Daoy (cell line): ENCODE measurements around the gene TMEM106A. TPM values are rescaled to one million over a fixed set of nuclear protein-coding genes. Genes with fewer than 3 reads are reported as not detected.

Source experiments
- total RNA-seq: library from RNA; depleted of rRNA; stranded (reverse); fragments of >200 nt; shearing (Covaris generic); gene quantifications from 2 replicates; pipeline ENCODE4 v1.2.3, GENCODE V29; 2014; rRNA removed

TMEM106A gene
- total RNA-seq, 1 experiment from 2014 or later = 1.8 TPM

Other genes starting within 250 kb of the TMEM106A start
- gene AARSD1, start 247.4 kb upstream of the TMEM106A start, total RNA-seq = 21.1 and 25.7 TPM in 2 replicates
- 0.06 and 0.23 TPM in 2 replicates for gene PTGES3L, start 231.8 kb upstream of the TMEM106A start, total RNA-seq
- 4.2 and 4.3 TPM in 2 replicates for gene RUNDC1, start 231.3 kb upstream of the TMEM106A start, total RNA-seq
- gene RPL27, start 213.5 kb upstream of the TMEM106A start, total RNA-seq = 1,016 and 1,106 TPM in 2 replicates
- gene IFI35, start 205.1 kb upstream of the TMEM106A start, total RNA-seq = 6.0 and 7.8 TPM in 2 replicates
- 57.9 and 69.3 TPM in 2 replicates for gene VAT1, start 189.5 kb upstream of the TMEM106A start, total RNA-seq
- gene RND2, start 186.6 kb upstream of the TMEM106A start, total RNA-seq = 0.11 TPM in 1 of 2 replicates, not detected in the other
- gene BRCA1, start 86.5 kb upstream of the TMEM106A start, total RNA-seq = 41.0 and 41.8 TPM in 2 replicates
- gene NBR1, start 40.7 kb upstream of the TMEM106A start, total RNA-seq = 25.6 and 31.7 TPM in 2 replicates
- not detected in 2 replicates for gene CCDC200, start 16.7 kb downstream of the TMEM106A start, total RNA-seq
- not detected in 2 replicates for gene RNU2-1, start 22.1 kb downstream of the TMEM106A start, total RNA-seq
- 7.0 and 12.8 TPM in 2 replicates for gene ARL4D, start 187.1 kb downstream of the TMEM106A start, total RNA-seq